ENCODE measurements around the gene LRRK2. TPM values are rescaled to one million over a fixed set of nuclear protein-coding genes. Genes with fewer than 3 reads are reported as not detected.
A peak's percentile ranks its signal among the peaks of the same experiment; 100 is the strongest.

Gene LRRK2
- total and polyA plus RNA-seq, 10 donors: 7.7 to 106 (median 51.7) TPM

DNA sequence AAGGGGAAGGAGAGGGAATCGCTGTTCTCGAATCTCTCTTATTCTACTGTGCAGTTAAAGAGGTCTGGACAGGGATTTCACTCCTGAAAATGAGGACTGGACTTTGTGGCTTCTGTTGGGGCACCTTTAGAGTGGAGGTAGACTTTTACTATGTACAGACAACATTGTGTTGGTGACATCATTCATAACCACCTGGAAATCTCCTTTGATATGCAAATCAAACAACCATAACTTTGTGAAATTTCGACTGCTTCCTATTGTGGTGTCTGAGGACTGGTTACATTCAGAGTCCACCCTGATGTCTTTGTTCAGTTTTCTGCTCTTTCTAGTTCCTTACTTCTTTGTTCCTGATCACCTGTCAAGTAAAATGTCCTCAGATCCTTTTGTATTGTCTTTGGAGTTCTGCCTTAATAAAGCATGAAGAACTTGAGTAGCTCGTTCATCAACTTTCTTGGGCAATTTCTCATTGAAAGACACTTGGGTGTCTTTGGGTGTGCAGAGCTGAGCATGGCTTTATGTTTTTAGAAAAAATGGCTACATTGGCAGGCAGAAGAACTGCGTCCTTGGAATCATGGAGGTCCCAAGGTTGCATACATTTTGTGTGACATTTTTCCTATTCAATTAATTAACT, 29.8 kb downstream of the LRRK2 start:
- no peak for DNase-seq
- Histone ChIP-seq H3K27ac (no peak overlapping the region), H3K4me1 (no peaks in the 10 kb centered on the region), H3K36me3 (peaks cover 0 to 100% (median 9%) of the 10 kb centered on the region in 6 donors), H3K9me3 (no peaks in the 10 kb centered on the region), H3K27me3 (replicated peaks in 1 of 7) (no peaks in the 10 kb centered on the region), H3K4me3 (no peak overlapping the region)
- TF ChIP-seq POLR2AphosphoS5 (IDR thresholded peaks at IDR 0.05) (no peak), POLR2A (IDR thresholded peaks at IDR 0.05) (no peak), CTCF (IDR thresholded peaks at IDR 0.05 in 8 of 11, conservative IDR thresholded peaks at IDR 0.05 in 3 of 11) (no peak)
- intact Hi-C loops (cut with DNase I; ENCODE audit: low total_unique reads): no loop called here
- 78 to 84% (median 82%) methylated on average over 5 of the region's 5 CpGs for WGBS, 5 donors

GRCh38 chr12:40258371-40258770, 33.6 kb downstream of the LRRK2 start:
- Histone ChIP-seq H3K27me3 (replicated peaks in 1 of 7) (no peaks in the 10 kb centered on the region), H3K4me3 (no peak overlapping the region), H3K27ac (no peak overlapping the region), H3K4me1 (peaks cover 0 to 19% (median 4%) of the 10 kb centered on the region in 6 donors), H3K36me3 (peaks cover 0 to 99% (median 4%) of the 10 kb centered on the region in 6 donors), H3K9me3 (no peaks in the 10 kb centered on the region)
- intact Hi-C loops (cut with DNase I; ENCODE audit: low total_unique reads): no loop called here
- no peak for TF ChIP-seq POLR2A (IDR thresholded peaks at IDR 0.05)
- no peak for TF ChIP-seq CTCF (IDR thresholded peaks at IDR 0.05 in 8 of 11, conservative IDR thresholded peaks at IDR 0.05 in 3 of 11)
- no peak for TF ChIP-seq POLR2AphosphoS5 (IDR thresholded peaks at IDR 0.05)
- WGBS, 5 donors: 93 to 96% (median 94%) methylated on average over 7 of the region's 7 CpGs
- DNase-seq: no peak

DNA sequence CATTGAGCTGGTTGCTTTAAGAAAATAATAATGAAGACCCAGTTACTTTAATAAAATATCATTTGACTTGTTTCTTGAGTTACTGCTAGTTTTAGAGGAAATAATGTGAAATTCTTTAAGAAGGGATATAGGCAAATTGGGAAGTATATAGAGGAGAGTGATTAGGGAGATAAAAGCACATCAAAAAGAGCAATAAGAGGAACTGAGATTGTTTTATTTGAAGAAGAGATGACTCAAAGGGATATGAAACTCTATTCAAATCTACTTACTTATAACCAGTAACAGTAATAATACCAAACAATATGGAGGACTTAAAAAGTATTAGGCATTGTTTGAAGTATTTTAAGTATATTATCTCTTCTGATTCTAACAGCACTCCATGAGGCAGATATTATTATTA, 37.1 kb downstream of the LRRK2 start:
- no peak for DNase-seq
- intact Hi-C loops (cut with DNase I; ENCODE audit: low total_unique reads): no loop called here
- peaks cover 0 to 94% (median 6%) of the 10 kb centered on the region in 6 donors for H3K36me3 ChIP-seq
- peak overlapping the region in 1 of 8 donors; percentile 21 for H3K27ac ChIP-seq
- H3K4me3 ChIP-seq: no peak overlapping the region
- peaks cover 0 to 27% (median 8%) of the 10 kb centered on the region in 6 donors for H3K4me1 ChIP-seq
- peaks cover 0 to 8% (median 4%) of the 10 kb centered on the region in 8 donors for H3K9me3 ChIP-seq
- TF ChIP-seq POLR2AphosphoS5 (IDR thresholded peaks at IDR 0.05): no peak
- no peak for TF ChIP-seq POLR2A (IDR thresholded peaks at IDR 0.05)
- TF ChIP-seq CTCF (IDR thresholded peaks at IDR 0.05 in 8 of 11, conservative IDR thresholded peaks at IDR 0.05 in 3 of 11): no peak
- H3K27me3 ChIP-seq (replicated peaks in 1 of 7): no peaks in the 10 kb centered on the region

DNA sequence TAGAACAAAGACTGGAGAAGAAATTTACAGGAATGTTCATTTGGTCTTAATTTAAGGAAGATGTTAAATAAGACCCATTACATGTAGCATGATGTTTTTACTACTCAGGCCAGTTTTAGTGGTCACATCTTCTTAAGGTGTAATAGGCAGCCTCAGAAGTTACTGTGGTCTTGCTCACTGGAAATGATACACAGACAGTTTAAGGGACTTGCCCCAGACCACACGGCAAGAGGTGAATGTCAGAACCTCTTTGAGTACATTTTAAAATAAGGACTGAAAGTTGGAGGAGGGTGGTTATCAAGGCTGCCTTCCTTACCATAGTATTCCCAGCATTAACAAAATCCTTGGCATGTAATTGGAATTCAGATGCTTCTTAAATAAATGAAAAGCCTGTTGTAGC, 37.9 kb downstream of the LRRK2 start:
- 45 to 73% (median 58%) methylated on average over 1 of the region's 1 CpG for WGBS, 5 donors
- Histone ChIP-seq H3K27ac (peak overlapping the region in 1 of 8 donors; percentile 9), H3K4me1 (peaks cover 0 to 27% (median 8%) of the 10 kb centered on the region in 6 donors), H3K9me3 (peaks cover 0 to 8% (median 4%) of the 10 kb centered on the region in 8 donors), H3K36me3 (peaks cover 0 to 94% (median 6%) of the 10 kb centered on the region in 6 donors), H3K4me3 (no peak overlapping the region), H3K27me3 (replicated peaks in 1 of 7) (no peaks in the 10 kb centered on the region)
- DNase-seq: no peak
- intact Hi-C loops (cut with DNase I; ENCODE audit: low total_unique reads): no loop called here
- TF ChIP-seq CTCF (IDR thresholded peaks at IDR 0.05 in 8 of 11, conservative IDR thresholded peaks at IDR 0.05 in 3 of 11) (no peak), POLR2A (IDR thresholded peaks at IDR 0.05) (no peak), POLR2AphosphoS5 (IDR thresholded peaks at IDR 0.05) (no peak)

Data from spleen (tissue), 11 donors.